GM12878 (cell line): ENCODE results near the gene TTC39C. TPM values are rescaled to one million over a fixed set of nuclear protein-coding genes. Genes with fewer than 3 reads are reported as not detected.

Experiments used
- BACH1 ChIP-seq: fragments of 450-650 bp; IDR thresholded peaks from 2 replicates; pipeline ENCODE4 v1.6.1; 2017; ENCODE audit warnings: mild to moderate bottlenecking, borderline replicate concordance
- BCL11A ChIP-seq: IDR thresholded peaks from 2 replicates; pipeline ENCODE4 v1.6.1; 2011; ENCODE audit warnings: low read depth, low read length
- CREB1 ChIP-seq: IDR thresholded peaks from 2 replicates; pipeline ENCODE4 v1.6.1; 2012; ENCODE audit warnings: low read depth, mild to moderate bottlenecking, inconsistent platforms
- CREM ChIP-seq: IDR thresholded peaks from 2 replicates; pipeline ENCODE4 v1.6.1; 2014; ENCODE audit warnings: antibody characterized with exemption, low read depth
- ESRRA ChIP-seq: IDR thresholded peaks from 2 replicates; pipeline ENCODE4 v1.6.1; 2012; ENCODE audit warnings: mild to moderate bottlenecking, low read length, improper control_type of control experiment
- ETV6 ChIP-seq, 2 experiments: fragments of 450-650 bp in 1 of 2; IDR thresholded peaks in 1 of 2; conservative IDR thresholded peaks in 1 of 2; 2 replicates each; pipeline ENCODE4 v1.6.1; 2014; ENCODE audit warnings: antibody characterized with exemption in 1 of 2, borderline replicate concordance in 1 of 2, low read depth in 1 of 2, mild to moderate bottlenecking in 1 of 2, moderate library complexity in 1 of 2
- FOS ChIP-seq: IDR thresholded peaks from 3 replicates; pipeline ENCODE4 v1.6.1; 2011; ENCODE audit warnings: borderline replicate concordance; ENCODE audit not compliant: insufficient read length; ENCODE audit errors: extremely low read depth
- FOXM1 ChIP-seq: IDR thresholded peaks from 2 replicates; pipeline ENCODE4 v1.6.1; 2012; ENCODE audit warnings: low read depth, mild to moderate bottlenecking, inconsistent platforms, low read length, moderate library complexity
- HDAC6 ChIP-seq: fragments of 200-600 bp; sonication (generic); IDR thresholded peaks from one replicate; pipeline ENCODE4 v1.8.0; 2017; ENCODE audit warnings: antibody characterized with exemption; ENCODE audit not compliant: unreplicated experiment
- JUND ChIP-seq: IDR thresholded peaks from 2 replicates; pipeline ENCODE4 v1.6.1; 2012; ENCODE audit warnings: low read depth, mild to moderate bottlenecking, low read length, improper control_type of control experiment, moderate library complexity
- KAT2A ChIP-seq: conservative IDR thresholded peaks from 2 replicates; pipeline ENCODE4 v1.6.1; 2011; ENCODE audit warnings: low read depth, low read length; ENCODE audit not compliant: control insufficient read depth
- NFYA ChIP-seq: IDR thresholded peaks from 2 replicates; pipeline ENCODE4 v1.6.1; 2011; ENCODE audit warnings: low read depth, mild to moderate bottlenecking, low read length, improper control_type of control experiment, borderline replicate concordance
- PAX8 ChIP-seq: fragments of 450-650 bp; IDR thresholded peaks from 2 replicates; pipeline ENCODE4 v1.6.1; 2017; ENCODE audit warnings: mild to moderate bottlenecking, moderate library complexity
- RUNX3 ChIP-seq: IDR thresholded peaks from 2 replicates; pipeline ENCODE4 v1.6.1; 2012; ENCODE audit warnings: low read length, inconsistent platforms
- SP1 ChIP-seq: IDR thresholded peaks from one replicate; pipeline ENCODE4 v1.6.1; 2011; ENCODE audit warnings: low read depth, low read length
- SPI1 ChIP-seq: IDR thresholded peaks from 2 replicates; pipeline ENCODE4 v1.6.1; 2011; ENCODE audit warnings: low read depth, mild to moderate bottlenecking, low read length, moderate library complexity, borderline replicate concordance; ENCODE audit not compliant: insufficient read depth
- TBL1XR1 ChIP-seq: IDR thresholded peaks from 2 replicates; pipeline ENCODE4 v1.6.1; 2012; ENCODE audit warnings: low read depth, low read length, improper control_type of control experiment
- TCF7 ChIP-seq: IDR thresholded peaks from 2 replicates; pipeline ENCODE4 v1.6.1; 2014; ENCODE audit warnings: antibody characterized with exemption, borderline replicate concordance
- ZBED1 ChIP-seq: IDR thresholded peaks from 2 replicates; pipeline ENCODE4 v1.6.1; 2016; ENCODE audit warnings: borderline replicate concordance
- ZNF217 ChIP-seq: fragments of 450-650 bp; IDR thresholded peaks from 2 replicates; pipeline ENCODE4 v1.6.1; 2017; ENCODE audit warnings: antibody characterized with exemption, mild to moderate bottlenecking
- ZZZ3 ChIP-seq: IDR thresholded peaks from 2 replicates; pipeline ENCODE4 v1.6.1; 2011; ENCODE audit warnings: low read depth; ENCODE audit not compliant: control insufficient read depth, insufficient read length
- polyA plus RNA-seq, 11 experiments: library from polyadenylated mRNA; depleted of rRNA in 4 of 11; unstranded in 6 of 11; stranded (reverse) in 5 of 11; fragments of >200 nt; fragmentation: Nextera tagmentation in 4 of 11; fragmentation: Illumina TruSeq in 1 of 11; extraction: Ambion mirVana in 4 of 11; extraction: Trizol in 1 of 11; gene quantifications; 1 replicate in 1 of 11; 2 replicates in 10 of 11; pipeline versions ENCODE4 v1.2.1 to v1.2.3, GENCODE V29; 2011 to 2016; ENCODE audit warnings: inconsistent platforms in 2 of 11, missing spikeins in 2 of 11, low read depth in 1 of 11
- total RNA-seq, 4 experiments: library from RNA; depleted of rRNA in 3 of 4; stranded (reverse); fragments of >200 nt in 3 of 4; fragmentation: Illumina TruSeq in 1 of 4; extraction: Trizol in 1 of 4; gene quantifications; 2 replicates each; pipeline versions ENCODE4 v1.2.1 to v1.2.3, GENCODE V29; 2013 to 2021
- TF ChIP-seq, protein P1 (sequence below): fragments of 450-650 bp; IDR thresholded peaks from 2 replicates; pipeline ENCODE4 v1.6.1; 2016; ENCODE audit warnings: mild to moderate bottlenecking
- TF ChIP-seq, protein P2 (sequence below), 3 experiments: IDR thresholded peaks in 2 of 3; conservative IDR thresholded peaks in 1 of 3; 2 replicates each; pipeline ENCODE4 v1.5.1; 2011; ENCODE audit warnings: low read depth in 3 of 3, low read length in 3 of 3, mild to moderate bottlenecking in 3 of 3, control low read depth in 2 of 3, moderate library complexity in 2 of 3, inconsistent platforms in 1 of 3, mixed read lengths in 1 of 3; ENCODE audit not compliant: control insufficient read depth in 2 of 3, insufficient read depth in 1 of 3; ENCODE audit errors: extremely low read depth in 1 of 3
- TF ChIP-seq, protein P3 (sequence below): IDR thresholded peaks from 2 replicates; pipeline ENCODE4 v1.6.1; 2012; ENCODE audit warnings: improper control_type of control experiment, low read depth, low read length; ENCODE audit not compliant: insufficient replicate concordance

The TTC39C gene
- total and polyA plus RNA-seq, 10 of the 15 experiments (the other 5 are each of a cell fraction or from before 2014, with no cell fraction given), result 21.1 to 91.0 (median 64.8) TPM

DNA sequence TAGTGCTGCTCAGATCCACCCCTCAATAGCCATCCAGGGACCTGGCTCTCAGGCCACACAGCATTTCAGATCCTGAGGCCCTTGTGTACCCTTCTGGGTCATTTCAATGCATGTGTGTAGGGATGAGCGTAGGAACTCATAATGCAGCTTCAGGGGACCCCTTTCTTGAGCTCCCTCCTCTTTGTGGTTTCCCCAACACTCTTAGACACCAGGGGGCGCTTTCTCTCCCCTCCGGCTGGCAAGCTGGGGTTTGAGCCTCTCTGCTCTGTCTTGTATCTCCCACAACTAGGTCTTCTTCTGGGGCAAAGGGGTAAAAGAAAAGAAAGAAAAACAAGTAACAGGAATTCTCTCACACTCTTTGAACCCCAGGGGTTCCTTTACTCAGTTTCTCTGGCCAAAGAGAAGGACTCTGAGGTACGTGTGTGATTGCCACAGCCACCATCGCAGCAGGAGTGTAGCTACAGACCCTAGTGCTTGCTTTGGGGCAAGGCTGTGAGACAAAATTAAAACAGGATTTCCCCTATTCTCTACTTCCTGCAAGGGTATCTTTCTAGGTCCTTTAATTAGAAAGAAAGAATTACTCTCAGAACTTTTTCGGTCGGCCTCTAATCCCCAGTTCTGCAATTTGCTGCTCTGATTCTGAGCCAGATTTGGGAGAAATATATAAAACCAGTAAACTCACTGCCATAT lies 162.3 kb downstream of the TTC39C start (continued):
- no peak for TF ChIP-seq PAX8
- peak; percentile 11 for TF ChIP-seq FOS
- TF ChIP-seq KAT2A, result no peak
- TF ChIP-seq CREM, result no peak; the same call in 1 of the 2 replicates
- TF ChIP-seq ZZZ3, result no peak
- TF ChIP-seq BCL11A, result no peak
- peak; percentile 74 for TF ChIP-seq SPI1
- TF ChIP-seq, protein P1, sequence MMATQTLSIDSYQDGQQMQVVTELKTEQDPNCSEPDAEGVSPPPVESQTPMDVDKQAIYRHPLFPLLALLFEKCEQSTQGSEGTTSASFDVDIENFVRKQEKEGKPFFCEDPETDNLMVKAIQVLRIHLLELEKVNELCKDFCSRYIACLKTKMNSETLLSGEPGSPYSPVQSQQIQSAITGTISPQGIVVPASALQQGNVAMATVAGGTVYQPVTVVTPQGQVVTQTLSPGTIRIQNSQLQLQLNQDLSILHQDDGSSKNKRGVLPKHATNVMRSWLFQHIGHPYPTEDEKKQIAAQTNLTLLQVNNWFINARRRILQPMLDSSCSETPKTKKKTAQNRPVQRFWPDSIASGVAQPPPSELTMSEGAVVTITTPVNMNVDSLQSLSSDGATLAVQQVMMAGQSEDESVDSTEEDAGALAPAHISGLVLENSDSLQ, result no peak
- TF ChIP-seq, protein P2, sequence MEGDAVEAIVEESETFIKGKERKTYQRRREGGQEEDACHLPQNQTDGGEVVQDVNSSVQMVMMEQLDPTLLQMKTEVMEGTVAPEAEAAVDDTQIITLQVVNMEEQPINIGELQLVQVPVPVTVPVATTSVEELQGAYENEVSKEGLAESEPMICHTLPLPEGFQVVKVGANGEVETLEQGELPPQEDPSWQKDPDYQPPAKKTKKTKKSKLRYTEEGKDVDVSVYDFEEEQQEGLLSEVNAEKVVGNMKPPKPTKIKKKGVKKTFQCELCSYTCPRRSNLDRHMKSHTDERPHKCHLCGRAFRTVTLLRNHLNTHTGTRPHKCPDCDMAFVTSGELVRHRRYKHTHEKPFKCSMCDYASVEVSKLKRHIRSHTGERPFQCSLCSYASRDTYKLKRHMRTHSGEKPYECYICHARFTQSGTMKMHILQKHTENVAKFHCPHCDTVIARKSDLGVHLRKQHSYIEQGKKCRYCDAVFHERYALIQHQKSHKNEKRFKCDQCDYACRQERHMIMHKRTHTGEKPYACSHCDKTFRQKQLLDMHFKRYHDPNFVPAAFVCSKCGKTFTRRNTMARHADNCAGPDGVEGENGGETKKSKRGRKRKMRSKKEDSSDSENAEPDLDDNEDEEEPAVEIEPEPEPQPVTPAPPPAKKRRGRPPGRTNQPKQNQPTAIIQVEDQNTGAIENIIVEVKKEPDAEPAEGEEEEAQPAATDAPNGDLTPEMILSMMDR (IDR thresholded peaks at IDR 0.05 in 2 of 3, conservative IDR thresholded peaks at IDR 0.05 in 1 of 3; ENCODE audit: control insufficient read depth in 2 of 3, extremely low read depth in 1 of 3, insufficient read depth in 1 of 3, low read depth in 3 of 3, low read length in 3 of 3), result peak; percentile 61 to 83 (median 83)
- peak in 1 of 2 experiments; percentile 44; a peak in 1 of 4 replicates for TF ChIP-seq ETV6 (conservative IDR thresholded peaks at IDR 0.05 in 1 of 2, IDR thresholded peaks at IDR 0.05 in 1 of 2; ENCODE audit: borderline replicate concordance in 1 of 2, low read depth in 1 of 2)
- TF ChIP-seq, protein P3, sequence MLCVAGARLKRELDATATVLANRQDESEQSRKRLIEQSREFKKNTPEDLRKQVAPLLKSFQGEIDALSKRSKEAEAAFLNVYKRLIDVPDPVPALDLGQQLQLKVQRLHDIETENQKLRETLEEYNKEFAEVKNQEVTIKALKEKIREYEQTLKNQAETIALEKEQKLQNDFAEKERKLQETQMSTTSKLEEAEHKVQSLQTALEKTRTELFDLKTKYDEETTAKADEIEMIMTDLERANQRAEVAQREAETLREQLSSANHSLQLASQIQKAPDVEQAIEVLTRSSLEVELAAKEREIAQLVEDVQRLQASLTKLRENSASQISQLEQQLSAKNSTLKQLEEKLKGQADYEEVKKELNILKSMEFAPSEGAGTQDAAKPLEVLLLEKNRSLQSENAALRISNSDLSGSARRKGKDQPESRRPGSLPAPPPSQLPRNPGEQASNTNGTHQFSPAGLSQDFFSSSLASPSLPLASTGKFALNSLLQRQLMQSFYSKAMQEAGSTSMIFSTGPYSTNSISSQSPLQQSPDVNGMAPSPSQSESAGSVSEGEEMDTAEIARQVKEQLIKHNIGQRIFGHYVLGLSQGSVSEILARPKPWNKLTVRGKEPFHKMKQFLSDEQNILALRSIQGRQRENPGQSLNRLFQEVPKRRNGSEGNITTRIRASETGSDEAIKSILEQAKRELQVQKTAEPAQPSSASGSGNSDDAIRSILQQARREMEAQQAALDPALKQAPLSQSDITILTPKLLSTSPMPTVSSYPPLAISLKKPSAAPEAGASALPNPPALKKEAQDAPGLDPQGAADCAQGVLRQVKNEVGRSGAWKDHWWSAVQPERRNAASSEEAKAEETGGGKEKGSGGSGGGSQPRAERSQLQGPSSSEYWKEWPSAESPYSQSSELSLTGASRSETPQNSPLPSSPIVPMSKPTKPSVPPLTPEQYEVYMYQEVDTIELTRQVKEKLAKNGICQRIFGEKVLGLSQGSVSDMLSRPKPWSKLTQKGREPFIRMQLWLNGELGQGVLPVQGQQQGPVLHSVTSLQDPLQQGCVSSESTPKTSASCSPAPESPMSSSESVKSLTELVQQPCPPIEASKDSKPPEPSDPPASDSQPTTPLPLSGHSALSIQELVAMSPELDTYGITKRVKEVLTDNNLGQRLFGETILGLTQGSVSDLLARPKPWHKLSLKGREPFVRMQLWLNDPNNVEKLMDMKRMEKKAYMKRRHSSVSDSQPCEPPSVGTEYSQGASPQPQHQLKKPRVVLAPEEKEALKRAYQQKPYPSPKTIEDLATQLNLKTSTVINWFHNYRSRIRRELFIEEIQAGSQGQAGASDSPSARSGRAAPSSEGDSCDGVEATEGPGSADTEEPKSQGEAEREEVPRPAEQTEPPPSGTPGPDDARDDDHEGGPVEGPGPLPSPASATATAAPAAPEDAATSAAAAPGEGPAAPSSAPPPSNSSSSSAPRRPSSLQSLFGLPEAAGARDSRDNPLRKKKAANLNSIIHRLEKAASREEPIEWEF, result no peak
- TF ChIP-seq BACH1, result no peak
- no peak for TF ChIP-seq TBL1XR1
- peak; percentile 99 for TF ChIP-seq RUNX3
- TF ChIP-seq TCF7, result no peak
- no peak for TF ChIP-seq NFYA
- TF ChIP-seq SP1, result peak; percentile 19
- no peak for TF ChIP-seq ZBED1
- peak; percentile 64 for TF ChIP-seq FOXM1
- peak; percentile 35; the same call in 1 of the 2 replicates for TF ChIP-seq CREB1
- no peak for TF ChIP-seq ESRRA
- no peak for TF ChIP-seq ZNF217
- no peak for TF ChIP-seq HDAC6
- no peak for TF ChIP-seq JUND
